Measurements from ENCODE around the gene MRPS31. TPM values are rescaled to one million over a fixed set of nuclear protein-coding genes. Genes with fewer than 3 reads are reported as not detected.
A peak's percentile ranks its signal among the peaks of the same experiment; 100 is the strongest.

Gene MRPS31
- total RNA-seq (10 to 100 TPM in 1 of 6 donors, 1 to 10 TPM in 5; 6.2 to 12.9 (median 8.3) TPM), polyA plus RNA-seq (10 to 100 TPM; 20.1 to 22.8 TPM)

- ATAC-seq (peak; percentile 99 to 100 (median 100)), FAIRE-seq (peak; percentile 43), DNase-seq (peak; percentile 94 to 98 (median 95))
- no peaks in the 10 kb centered on the region for H3K9me3 ChIP-seq
- no peaks in the 10 kb centered on the region for H3K36me3 ChIP-seq
- H3K4me1 ChIP-seq = peaks cover 7 to 8% (median 8%) of the 10 kb centered on the region in 3 donors
- WGBS, 2 donors = 0 to 1% methylated on average over 40 to 52 of the region's 52 CpGs
- peak within 1 kb of the TSS; percentile 47 to 85 (median 60) for H3K27ac ChIP-seq
- no peaks in the 10 kb centered on the region for H3K27me3 ChIP-seq
- H3K4me3 ChIP-seq = peak within 1 kb of the TSS; percentile 46 to 77 (median 71)
- intact Hi-C loops (cut with DNase I) = no loop called here
- TF ChIP-seq CTCF (IDR thresholded peaks at IDR 0.05) = no peak
Observed at GRCh38 chr13:40770934-40771618, at the start of gene MRPS31. Gene MRPS31, minus strand, starts transcription at chr13:40771190. Its CDS starts 54 bp downstream, at chr13:40771136.

DNA sequence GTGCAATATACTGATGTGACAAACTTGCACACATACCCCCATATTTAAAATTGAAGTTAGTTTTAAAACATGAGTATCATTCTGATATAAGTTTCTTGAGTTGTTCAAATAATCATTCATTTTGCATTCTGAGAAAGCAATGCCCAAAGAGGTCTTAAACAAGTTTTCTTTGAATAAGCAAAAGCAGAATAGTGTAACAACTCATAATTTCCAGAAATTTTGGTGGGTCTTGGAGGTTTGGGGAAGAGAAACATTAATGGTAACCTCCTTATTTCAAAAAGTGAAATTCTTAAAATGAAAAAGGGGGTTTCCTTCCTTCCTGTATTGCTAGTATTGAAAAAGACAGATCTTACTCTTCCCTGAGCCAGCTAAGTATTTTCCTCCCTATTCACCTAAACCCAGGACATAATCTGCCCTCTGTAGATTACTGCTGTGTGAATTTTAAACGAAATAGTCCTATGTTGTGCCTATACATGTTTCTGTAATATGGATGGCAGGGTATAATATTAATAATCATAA lies 48.9 kb upstream of the MRPS31 start:
- ATAC-seq = no peak
- WGBS, 2 donors = 62 to 83% methylated on average over 1 of the region's 1 CpG
- no peak for DNase-seq
- Histone ChIP-seq H3K27me3 (no peaks in the 10 kb centered on the region), H3K4me1 (no peaks in the 10 kb centered on the region), H3K27ac (no peak overlapping the region), H3K4me3 (no peak overlapping the region), H3K9me3 (no peaks in the 10 kb centered on the region), H3K36me3 (no peaks in the 10 kb centered on the region)
- FAIRE-seq = no peak
- TF ChIP-seq CTCF (IDR thresholded peaks at IDR 0.05) = no peak
- intact Hi-C loops (cut with DNase I) = no loop called here

- Histone ChIP-seq H3K27me3 (no peaks in the 10 kb centered on the region), H3K4me3 (no peak overlapping the region), H3K27ac (no peak overlapping the region), H3K4me1 (no peaks in the 10 kb centered on the region), H3K9me3 (no peaks in the 10 kb centered on the region), H3K36me3 (no peaks in the 10 kb centered on the region)
- no peak for ATAC-seq
- WGBS, 2 donors = 80 to 84% methylated on average over 5 of the region's 5 CpGs
- no peak for FAIRE-seq
- intact Hi-C loops (cut with DNase I) = no loop called here
- DNase-seq = no peak
- no peak for TF ChIP-seq CTCF (IDR thresholded peaks at IDR 0.05)
Observed at GRCh38 chr13:40818926-40819325, 47.9 kb upstream of the MRPS31 start.

GRCh38 chr13:40814803-40815202 lies 43.8 kb upstream of the MRPS31 start:
- no peak for FAIRE-seq
- H3K27me3 ChIP-seq = no peaks in the 10 kb centered on the region
- intact Hi-C loops (cut with DNase I) = no loop called here
- no peak overlapping the region for H3K4me3 ChIP-seq
- H3K4me1 ChIP-seq = no peaks in the 10 kb centered on the region
- H3K27ac ChIP-seq = no peak overlapping the region
- DNase-seq = no peak
- 94 to 98% methylated on average over 2 of the region's 2 CpGs for WGBS, 2 donors
- no peak for TF ChIP-seq CTCF (IDR thresholded peaks at IDR 0.05)
- H3K9me3 ChIP-seq = no peaks in the 10 kb centered on the region
- H3K36me3 ChIP-seq = peaks cover 0 to 13% (median under 1%) of the 10 kb centered on the region in 3 donors
- ATAC-seq = no peak

Measured in pancreas (tissue), 10 donors.